Tibial nerve (tissue), 4 donors: ENCODE measurements around the gene LRBA.

Experiments used
- CTCF ChIP-seq, 5 experiments: fragments of 200-600 bp in 3 of 5; fragments of 450-650 bp in 2 of 5; sonication (generic) in 3 of 5; IDR thresholded peaks; one replicate each; pipeline ENCODE4 v1.5.1; 2016 to 2019; ENCODE audit warnings: antibody characterized with exemption in 5 of 5, mild to moderate bottlenecking in 3 of 5, moderate library complexity in 2 of 5
- EP300 ChIP-seq, 2 donors: sonication (generic); formaldehyde crosslinking; IDR thresholded peaks; one replicate each; pipeline ENCODE4 v1.6.1; 2017; ENCODE audit warnings: antibody characterized with exemption in 2 of 2, mild to moderate bottlenecking in 1 of 2
- POLR2A ChIP-seq, 2 donors: fragments of 450-650 bp; IDR thresholded peaks; one replicate each; pipeline ENCODE4 v1.6.1; 2017; ENCODE audit warnings: antibody characterized with exemption in 2 of 2, mild to moderate bottlenecking in 2 of 2, moderate library complexity in 2 of 2

- TF ChIP-seq CTCF (IDR thresholded peaks at IDR 0.05) (no peak), POLR2A (IDR thresholded peaks at IDR 0.05) (no peak), EP300 (IDR thresholded peaks at IDR 0.05) (no peak)
These were observed 434.8 kb downstream of the LRBA start for GRCh38 chr4:150580306-150580705.
